ENCODE results near the gene TCF12. TPM values are rescaled to one million over a fixed set of nuclear protein-coding genes. Genes with fewer than 3 reads are reported as not detected.

The TCF12 gene
- polyA plus RNA-seq, 3 donors = 15.8 to 52.5 (median 27.6) TPM

- no peak overlapping the region for H3K9ac ChIP-seq (ENCODE audit: insufficient read depth, low read length, poor library complexity, severe bottlenecking)
- Mint-ChIP-seq H3K27me3 (ENCODE audit: low read depth in 3 of 3) (no peaks in the 10 kb centered on the region), H3K36me3 (peaks cover 4 to 5% of the 10 kb centered on the region in 2 donors), H3K9me3 (no peaks in the 10 kb centered on the region), H3K27ac (no peak overlapping the region), H3K4me3 (no peak overlapping the region), H3K4me1 (peaks cover 3% of the 10 kb centered on the region)
- no peak for DNase-seq
- H3K27ac ChIP-seq (ENCODE audit: low read depth in 1 of 2, low read length in 2 of 2) = no peak overlapping the region
- peaks cover 50% of the 10 kb centered on the region for H4K20me1 ChIP-seq (ENCODE audit: insufficient read depth, low read length)
- H3K79me2 ChIP-seq (ENCODE audit: insufficient read depth, low read length) = peaks cover 29% of the 10 kb centered on the region
- no peaks in the 10 kb centered on the region for H3K36me3 ChIP-seq (replicated peaks in 1 of 2; ENCODE audit: control insufficient read depth in 1 of 2, insufficient read depth in 2 of 2, low read length in 2 of 2)
- H3K9me3 ChIP-seq (replicated peaks in 1 of 2; ENCODE audit: control insufficient read depth in 1 of 2, insufficient read depth in 1 of 2, low read length in 2 of 2) = no peaks in the 10 kb centered on the region
- TF ChIP-seq, protein P1, sequence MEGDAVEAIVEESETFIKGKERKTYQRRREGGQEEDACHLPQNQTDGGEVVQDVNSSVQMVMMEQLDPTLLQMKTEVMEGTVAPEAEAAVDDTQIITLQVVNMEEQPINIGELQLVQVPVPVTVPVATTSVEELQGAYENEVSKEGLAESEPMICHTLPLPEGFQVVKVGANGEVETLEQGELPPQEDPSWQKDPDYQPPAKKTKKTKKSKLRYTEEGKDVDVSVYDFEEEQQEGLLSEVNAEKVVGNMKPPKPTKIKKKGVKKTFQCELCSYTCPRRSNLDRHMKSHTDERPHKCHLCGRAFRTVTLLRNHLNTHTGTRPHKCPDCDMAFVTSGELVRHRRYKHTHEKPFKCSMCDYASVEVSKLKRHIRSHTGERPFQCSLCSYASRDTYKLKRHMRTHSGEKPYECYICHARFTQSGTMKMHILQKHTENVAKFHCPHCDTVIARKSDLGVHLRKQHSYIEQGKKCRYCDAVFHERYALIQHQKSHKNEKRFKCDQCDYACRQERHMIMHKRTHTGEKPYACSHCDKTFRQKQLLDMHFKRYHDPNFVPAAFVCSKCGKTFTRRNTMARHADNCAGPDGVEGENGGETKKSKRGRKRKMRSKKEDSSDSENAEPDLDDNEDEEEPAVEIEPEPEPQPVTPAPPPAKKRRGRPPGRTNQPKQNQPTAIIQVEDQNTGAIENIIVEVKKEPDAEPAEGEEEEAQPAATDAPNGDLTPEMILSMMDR (IDR thresholded peaks at IDR 0.05) = no peak
- H3K4me1 ChIP-seq (ENCODE audit: control insufficient read depth in 1 of 2, insufficient read depth in 2 of 2, low read length in 2 of 2) = no peaks in the 10 kb centered on the region
- no CpG with 5 or more reads among the region's 4 CpGs for WGBS (ENCODE audit: insufficient coverage)
- intact Hi-C loops (cut with micrococcal nuclease) = no loop called here
- no peak overlapping the region for H3K4me2 ChIP-seq (replicated peaks; ENCODE audit: extremely low read depth, low read length, poor library complexity, severe bottlenecking)
- H3K27me3 ChIP-seq (ENCODE audit: control insufficient read depth in 2 of 2, insufficient read depth in 2 of 2, low read length in 2 of 2) = no peaks in the 10 kb centered on the region
- H3K4me3 ChIP-seq (replicated peaks in 1 of 3; ENCODE audit: low read depth in 2 of 3, low read length in 3 of 3) = no peak overlapping the region
- no peak overlapping the region for H2AFZ ChIP-seq (ENCODE audit: insufficient read depth, low read depth, low read length, poor library complexity, severe bottlenecking)
Measured at GRCh38 chr15:57044970-57045369, 126.5 kb downstream of the TCF12 start.

DNA sequence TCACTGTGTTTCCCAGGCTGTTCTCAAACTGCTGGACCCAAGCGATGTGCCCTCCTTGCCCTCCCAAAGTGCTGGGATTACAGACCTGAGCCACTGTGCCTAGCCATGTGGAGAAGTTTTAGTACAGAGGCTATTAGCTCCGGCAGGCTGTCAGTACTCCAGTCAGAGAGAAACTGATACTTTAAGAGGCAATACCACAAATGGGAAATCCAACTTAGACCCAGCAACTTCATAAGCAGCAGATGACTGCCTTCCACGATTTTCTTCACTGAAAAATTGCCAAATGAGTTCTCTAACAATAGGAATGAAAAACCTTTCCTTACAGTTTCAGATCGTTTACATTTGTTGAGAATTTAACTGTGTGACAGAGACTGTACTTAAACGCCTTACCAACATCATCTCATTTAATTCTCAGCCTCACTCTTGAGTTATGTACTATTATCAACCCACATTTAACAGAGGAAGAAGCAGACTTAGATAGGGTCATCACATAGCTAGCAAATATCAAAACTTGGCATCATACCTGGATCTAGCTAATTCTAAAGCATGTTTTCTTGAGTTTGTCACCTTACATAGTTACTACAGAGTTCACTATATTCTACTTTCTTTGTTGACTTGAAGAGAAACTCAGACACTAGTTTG lies 127.4 kb downstream of the TCF12 start:
- 100% methylated on average over 2 of the region's 5 CpGs for WGBS (ENCODE audit: insufficient coverage)
- Histone ChIP-seq H3K9me3 (replicated peaks in 1 of 2; ENCODE audit: control insufficient read depth in 1 of 2, insufficient read depth in 1 of 2, low read length in 2 of 2) (no peaks in the 10 kb centered on the region), H3K27ac (ENCODE audit: low read depth in 1 of 2, low read length in 2 of 2) (no peak overlapping the region), H2AFZ (ENCODE audit: insufficient read depth, low read depth, low read length, poor library complexity, severe bottlenecking) (no peak overlapping the region), H3K27me3 (ENCODE audit: control insufficient read depth in 2 of 2, insufficient read depth in 2 of 2, low read length in 2 of 2) (no peaks in the 10 kb centered on the region), H3K4me2 (replicated peaks; ENCODE audit: extremely low read depth, low read length, poor library complexity, severe bottlenecking) (no peak overlapping the region), H3K4me3 (replicated peaks in 1 of 3; ENCODE audit: low read depth in 2 of 3, low read length in 3 of 3) (no peak overlapping the region), H4K20me1 (ENCODE audit: insufficient read depth, low read length) (peaks cover 53% of the 10 kb centered on the region), H3K4me1 (ENCODE audit: control insufficient read depth in 1 of 2, insufficient read depth in 2 of 2, low read length in 2 of 2) (no peaks in the 10 kb centered on the region), H3K36me3 (replicated peaks in 1 of 2; ENCODE audit: control insufficient read depth in 1 of 2, insufficient read depth in 2 of 2, low read length in 2 of 2) (no peaks in the 10 kb centered on the region), H3K9ac (ENCODE audit: insufficient read depth, low read length, poor library complexity, severe bottlenecking) (no peak overlapping the region), H3K79me2 (ENCODE audit: insufficient read depth, low read length) (peaks cover 32% of the 10 kb centered on the region)
- no peak for DNase-seq
- Mint-ChIP-seq H3K27ac (peak overlapping the region in 1 of 7 donors; percentile 63), H3K27me3 (ENCODE audit: low read depth in 3 of 3) (no peaks in the 10 kb centered on the region), H3K9me3 (no peaks in the 10 kb centered on the region), H3K4me1 (peaks cover 3% of the 10 kb centered on the region), H3K4me3 (no peak overlapping the region), H3K36me3 (peaks cover 4 to 5% of the 10 kb centered on the region in 2 donors)
- intact Hi-C loops (cut with micrococcal nuclease) = no loop called here
- TF ChIP-seq, protein P1 (IDR thresholded peaks at IDR 0.05) = no peak

Data from CD14-positive monocyte (primary cell).